Measurements from ENCODE around the gene POLR3G. TPM values are rescaled to one million over a fixed set of nuclear protein-coding genes. Genes with fewer than 3 reads are reported as not detected.

The POLR3G gene
- polyA plus RNA-seq, 1 experiment: 0.87 TPM

GRCh38 chr5:90546216-90546837 is 71.7 kb downstream of the POLR3G start:
- Histone ChIP-seq H3K36me3 (ENCODE audit: control insufficient read depth, insufficient read depth, low read length) (no peaks in the 10 kb centered on the region), H3K4me3 (ENCODE audit: low read depth, low read length) (no peak overlapping the region), H3K27me3 (ENCODE audit: control insufficient read depth, insufficient read depth, low read length) (peaks cover 3% of the 10 kb centered on the region)
- ChIA-PET CTCF (interaction anchor here (0.6 kb wide), 1 partner anchor 1836 kb away, joined by 3 read pairs; no protein-coding TSS in a partner anchor), POLR2A (no interaction called here)
- no peak for DNase-seq (ENCODE audit: low read depth)
- TF ChIP-seq CTCF (IDR thresholded peaks at IDR 0.05; ENCODE audit: insufficient read depth, low read depth, low read length): no peak

- DNase-seq (ENCODE audit: low read depth): no peak
- Histone ChIP-seq H3K4me3 (ENCODE audit: low read depth, low read length) (no peak overlapping the region), H3K27me3 (ENCODE audit: control insufficient read depth, insufficient read depth, low read length) (peaks cover 3% of the 10 kb centered on the region), H3K36me3 (ENCODE audit: control insufficient read depth, insufficient read depth, low read length) (no peaks in the 10 kb centered on the region)
- ChIA-PET POLR2A (no interaction called here), CTCF (no interaction called here)
- no peak for TF ChIP-seq CTCF (IDR thresholded peaks at IDR 0.05; ENCODE audit: insufficient read depth, low read depth, low read length)
These were observed 72.4 kb downstream of the POLR3G start for GRCh38 chr5:90547072-90547536.

GRCh38 chr5:90548069-90548593 is 73.5 kb downstream of the POLR3G start:
- H3K27me3 ChIP-seq (ENCODE audit: control insufficient read depth, insufficient read depth, low read length): peaks cover 3% of the 10 kb centered on the region
- no peak for DNase-seq (ENCODE audit: low read depth)
- ChIA-PET POLR2A (no interaction called here), CTCF (interaction anchor here (1.1 kb wide), 1 partner anchor 18 kb away, joined by 3 read pairs; the partner anchor contains the start of gene LYSMD3)
- H3K36me3 ChIP-seq (ENCODE audit: control insufficient read depth, insufficient read depth, low read length): no peaks in the 10 kb centered on the region
- H3K4me3 ChIP-seq (ENCODE audit: low read depth, low read length): no peak overlapping the region
- TF ChIP-seq CTCF (IDR thresholded peaks at IDR 0.05; ENCODE audit: insufficient read depth, low read depth, low read length): no peak

GRCh38 chr5:90549223-90549622 is 74.6 kb downstream of the POLR3G start:
- Histone ChIP-seq H3K27me3 (ENCODE audit: control insufficient read depth, insufficient read depth, low read length) (peaks cover 3% of the 10 kb centered on the region), H3K4me3 (ENCODE audit: low read depth, low read length) (no peak overlapping the region), H3K36me3 (ENCODE audit: control insufficient read depth, insufficient read depth, low read length) (no peaks in the 10 kb centered on the region)
- POLR2A ChIA-PET: no interaction called here
- no peak for TF ChIP-seq CTCF (IDR thresholded peaks at IDR 0.05; ENCODE audit: insufficient read depth, low read depth, low read length)
- no peak for DNase-seq (ENCODE audit: low read depth)
- CTCF ChIA-PET: interaction anchor here (1.1 kb wide), 1 partner anchor 19 kb away, joined by 3 read pairs; the partner anchor contains the start of gene LYSMD3

- peaks cover 3% of the 10 kb centered on the region for H3K27me3 ChIP-seq (ENCODE audit: control insufficient read depth, insufficient read depth, low read length)
- ChIA-PET POLR2A (interaction anchor here (0.6 kb wide), 1 partner anchor 1425 kb away, joined by 4 read pairs; no protein-coding TSS in a partner anchor), CTCF (no interaction called here)
These were observed 75.1 kb downstream of the POLR3G start for GRCh38 chr5:90549729-90550275.

More at GRCh38 chr5:90549729-90550275, 75.1 kb downstream of the POLR3G start:
- TF ChIP-seq CTCF (IDR thresholded peaks at IDR 0.05; ENCODE audit: insufficient read depth, low read depth, low read length): no peak
- DNase-seq (ENCODE audit: low read depth): no peak
- Histone ChIP-seq H3K36me3 (ENCODE audit: control insufficient read depth, insufficient read depth, low read length) (no peaks in the 10 kb centered on the region), H3K4me3 (ENCODE audit: low read depth, low read length) (no peak overlapping the region)
